Common myeloid progenitor, CD34-positive (primary cell): ENCODE measurements around the gene KLHL8.

Experiments used
- CTCF ChIA-PET: fragments of 350-600 bp; sonication (Branson Sonifier 250); formaldehyde crosslinking; loops from one replicate; lab custom pipeline; 2021; ENCODE audit warnings: antibody characterized with exemption; lab: Charles Lee
- POLR2A ChIA-PET: fragments of 350-600 bp; sonication (Branson Sonifier 250); formaldehyde crosslinking; loops from one replicate; lab custom pipeline; 2021; ENCODE audit warnings: antibody characterized with exemption; lab: Charles Lee
- DNase-seq, 3 donors: peaks; one replicate each; pipeline versions ENCODE4 v3.0.0 to v3.0.0-alpha.2; 2013
- H3K27ac ChIP-seq, 2 experiments: 1 replicate in 1 of 2; 2 replicates in 1 of 2; pipeline ENCODE4 v1.7.0; 2013; ENCODE audit warnings: inconsistent platforms in 2 of 2, low read length in 2 of 2, mild to moderate bottlenecking in 2 of 2, low read depth in 1 of 2, moderate library complexity in 1 of 2; ENCODE audit not compliant: severe bottlenecking in 2 of 2, insufficient read depth in 1 of 2, poor library complexity in 1 of 2
- H3K27me3 ChIP-seq, 5 experiments: replicated peaks in 2 of 5; 1 replicate in 3 of 5; 2 replicates in 2 of 5; pipeline versions ENCODE4 v1.6.1 to v1.7.0; 2013; ENCODE audit warnings: low read length in 4 of 5, mild to moderate bottlenecking in 2 of 5, moderate library complexity in 2 of 5, inconsistent platforms in 1 of 5; ENCODE audit not compliant: insufficient read depth in 5 of 5, control insufficient read depth in 4 of 5
- H3K36me3 ChIP-seq, 4 experiments: 1 replicate in 2 of 4; 2 replicates in 2 of 4; pipeline versions ENCODE4 v1.6.1 to v1.7.0; 2013; ENCODE audit warnings: low read length in 3 of 4, control low read depth in 1 of 4, mild to moderate bottlenecking in 1 of 4; ENCODE audit not compliant: control insufficient read depth in 4 of 4, insufficient read depth in 4 of 4
- H3K4me1 ChIP-seq, 4 experiments: 1 replicate in 3 of 4; 2 replicates in 1 of 4; pipeline versions ENCODE4 v1.6.1 to v1.7.1; 2013; ENCODE audit warnings: low read length in 3 of 4, mild to moderate bottlenecking in 3 of 4, control low read depth in 1 of 4, inconsistent platforms in 1 of 4, moderate library complexity in 1 of 4; ENCODE audit not compliant: control insufficient read depth in 4 of 4, insufficient read depth in 4 of 4; ENCODE audit errors: control extremely low read depth in 1 of 4
- H3K4me3 ChIP-seq, 7 experiments: 1 replicate in 4 of 7; 2 replicates in 3 of 7; pipeline versions ENCODE4 v1.5.1 to v1.7.0; 2013; ENCODE audit warnings: mild to moderate bottlenecking in 7 of 7, low read length in 6 of 7, moderate library complexity in 6 of 7, inconsistent platforms in 2 of 7, low read depth in 2 of 7, control low read depth in 1 of 7; ENCODE audit not compliant: insufficient read depth in 4 of 7, control insufficient read depth in 1 of 7; ENCODE audit errors: extremely low read depth in 1 of 7
- H3K9me3 ChIP-seq, 5 experiments: 1 replicate in 4 of 5; 2 replicates in 1 of 5; pipeline versions ENCODE4 v1.6.1 to v1.7.1; 2013; ENCODE audit warnings: low read length in 4 of 5, mild to moderate bottlenecking in 2 of 5, inconsistent platforms in 1 of 5, low read depth in 1 of 5, moderate library complexity in 1 of 5; ENCODE audit not compliant: control insufficient read depth in 4 of 5, insufficient read depth in 2 of 5; ENCODE audit errors: control extremely low read depth in 1 of 5
- WGBS: methylation state at CpG from one replicate; pipeline ENCODE4 v1.1.5; 2013; ENCODE audit not compliant: insufficient coverage; 5-methylcytosine and 5-hydroxymethylcytosine counted together

KLHL8 gene

GRCh38 chr4:87185146-87185870 lies 35.1 kb downstream of the KLHL8 start:
- H3K36me3 ChIP-seq: peaks cover 0 to 4% (median 1%) of the 10 kb centered on the region in 4 experiments
- H3K9me3 ChIP-seq: no peaks in the 10 kb centered on the region
- CTCF ChIA-PET: interaction anchor here (1.2 to 1.6 kb wide), 2 partner anchors 23 to 50 kb away, joined by 3 to 4 read pairs; no protein-coding TSS in a partner anchor
- no peaks in the 10 kb centered on the region for H3K27me3 ChIP-seq
- no peak for DNase-seq
- no peaks in the 10 kb centered on the region for H3K4me1 ChIP-seq
- POLR2A ChIA-PET: no interaction called here
- 98% methylated on average over 5 of the region's 5 CpGs for WGBS
- no peak overlapping the region for H3K4me3 ChIP-seq
- no peak overlapping the region for H3K27ac ChIP-seq

GRCh38 chr4:87180767-87181166 lies 39.7 kb downstream of the KLHL8 start:
- Histone ChIP-seq H3K36me3 (peaks cover 2 to 7% (median 5%) of the 10 kb centered on the region in 4 experiments), H3K9me3 (no peaks in the 10 kb centered on the region), H3K4me3 (no peak overlapping the region), H3K27me3 (no peaks in the 10 kb centered on the region), H3K27ac (no peak overlapping the region), H3K4me1 (no peaks in the 10 kb centered on the region)
- 100% methylated on average over 2 of the region's 2 CpGs for WGBS
- ChIA-PET POLR2A (no interaction called here), CTCF (interaction anchor here (0.7 to 1.5 kb wide), 2 partner anchors 30 to 39 kb away, joined by 3 to 4 read pairs; no protein-coding TSS in a partner anchor)
- DNase-seq: no peak

- WGBS: 75% methylated on average over 1 of the region's 1 CpG
- H3K4me3 ChIP-seq: no peak overlapping the region
- CTCF ChIA-PET: no interaction called here
- DNase-seq: no peak
- POLR2A ChIA-PET: no interaction called here
- peaks cover 2 to 7% (median 5%) of the 10 kb centered on the region in 4 experiments for H3K36me3 ChIP-seq
- H3K4me1 ChIP-seq: no peaks in the 10 kb centered on the region
- no peak overlapping the region for H3K27ac ChIP-seq
- no peaks in the 10 kb centered on the region for H3K27me3 ChIP-seq
- H3K9me3 ChIP-seq: no peaks in the 10 kb centered on the region
Measured at GRCh38 chr4:87179751-87180150, 40.7 kb downstream of the KLHL8 start.

- Histone ChIP-seq H3K27ac (no peak overlapping the region), H3K4me3 (no peak overlapping the region), H3K9me3 (no peaks in the 10 kb centered on the region), H3K27me3 (no peaks in the 10 kb centered on the region), H3K36me3 (peaks cover 5 to 14% (median 8%) of the 10 kb centered on the region in 4 experiments), H3K4me1 (no peaks in the 10 kb centered on the region)
- ChIA-PET POLR2A (no interaction called here), CTCF (interaction anchor here (1.3 to 2.4 kb wide), 2 partner anchors 13 to 45 kb away, joined by 5 to 6 read pairs; no protein-coding TSS in a partner anchor)
- no CpG with 5 or more reads among the region's 2 CpGs for WGBS
- no peak for DNase-seq
Measured at GRCh38 chr4:87174672-87175071, 45.7 kb downstream of the KLHL8 start.

- POLR2A ChIA-PET: no interaction called here
- Histone ChIP-seq H3K9me3 (no peaks in the 10 kb centered on the region), H3K36me3 (peaks cover 3 to 21% (median 15%) of the 10 kb centered on the region in 4 experiments), H3K4me3 (no peak overlapping the region), H3K4me1 (no peaks in the 10 kb centered on the region), H3K27ac (no peak overlapping the region), H3K27me3 (no peaks in the 10 kb centered on the region)
- DNase-seq: no peak
- CTCF ChIA-PET: interaction anchor here (1.3 kb wide), 1 partner anchor 11 kb away, joined by 3 read pairs; no protein-coding TSS in a partner anchor
- no CpG with 5 or more reads among the region's 2 CpGs for WGBS
Measured at GRCh38 chr4:87171944-87172343, 48.5 kb downstream of the KLHL8 start.

GRCh38 chr4:87166296-87166854 lies 54.0 kb downstream of the KLHL8 start:
- Histone ChIP-seq H3K4me3 (no peak overlapping the region), H3K27ac (no peak overlapping the region), H3K9me3 (no peaks in the 10 kb centered on the region), H3K36me3 (peaks cover 0 to 32% (median 16%) of the 10 kb centered on the region in 4 experiments), H3K27me3 (no peaks in the 10 kb centered on the region), H3K4me1 (no peaks in the 10 kb centered on the region)
- WGBS: 90% methylated on average over 2 of the region's 3 CpGs
- no peak for DNase-seq
- ChIA-PET POLR2A (no interaction called here), CTCF (interaction anchor here (1.6 kb wide), 1 partner anchor 15 kb away, joined by 4 read pairs; no protein-coding TSS in a partner anchor)

GRCh38 chr4:87165892-87166291 lies 54.5 kb downstream of the KLHL8 start:
- Histone ChIP-seq H3K9me3 (no peaks in the 10 kb centered on the region), H3K4me1 (no peaks in the 10 kb centered on the region), H3K27me3 (no peaks in the 10 kb centered on the region), H3K36me3 (peaks cover 0 to 32% (median 15%) of the 10 kb centered on the region in 4 experiments), H3K27ac (no peak overlapping the region), H3K4me3 (no peak overlapping the region)
- WGBS: no CpG with 5 or more reads among the region's 1 CpG
- ChIA-PET POLR2A (no interaction called here), CTCF (interaction anchor here (1.6 kb wide), 1 partner anchor 14 kb away, joined by 4 read pairs; no protein-coding TSS in a partner anchor)
- DNase-seq: no peak
